AG04449 (cell line): Measurements from ENCODE around the gene GGCX.
A peak's percentile ranks its signal among the peaks of the same experiment; 100 is the strongest.

Source experiments
- CTCF ChIA-PET: fragments of 350-600 bp; formaldehyde crosslinking; extraction: SDS; loops from one replicate; lab custom pipeline; 2021; ENCODE audit warnings: antibody characterized with exemption; lab: Yijun Ruan, JAX
- POLR2A ChIA-PET: fragments of 400-600, 350-600 bp; formaldehyde crosslinking; extraction: SDS; loops from one replicate; lab custom pipeline; 2020; ENCODE audit warnings: antibody characterized with exemption, inconsistent platforms; lab: Yijun Ruan, JAX
- DNase-seq: peaks from one replicate; pipeline ENCODE4 v3.0.0-alpha.2; 2010; ENCODE audit warnings: low read depth, low spot score
- H3K4me3 ChIP-seq: 2 replicates; pipeline ENCODE4 v1.5.1; 2011; ENCODE audit warnings: low read depth, mild to moderate bottlenecking, control low read depth, low read length
- TF ChIP-seq, protein P1 (sequence below): IDR thresholded peaks from one replicate; pipeline ENCODE4 v1.5.1; 2011; ENCODE audit warnings: mild to moderate bottlenecking, moderate library complexity, low read length, control low read depth, inconsistent platforms; ENCODE audit not compliant: insufficient read depth; ENCODE audit errors: missing control alignments

The GGCX gene

GRCh38 chr2:85554980-85555612, 6.2 kb downstream of the GGCX start:
- H3K4me3 ChIP-seq = no peak overlapping the region
- CTCF ChIA-PET = interaction anchor here (1.1 to 30.0 kb wide), 7 partner anchors 9 to 488 kb away, joined by 3 to 922 read pairs (median 13); partner anchors contain the start of genes MAT2A, SH2D6 and TGOLN2
- POLR2A ChIA-PET = interaction anchor here (1.5 kb wide), 1 partner anchor 16 kb away, joined by 3 read pairs; the partner anchor contains the start of gene MAT2A
- DNase-seq = no peak
- TF ChIP-seq, protein P1, sequence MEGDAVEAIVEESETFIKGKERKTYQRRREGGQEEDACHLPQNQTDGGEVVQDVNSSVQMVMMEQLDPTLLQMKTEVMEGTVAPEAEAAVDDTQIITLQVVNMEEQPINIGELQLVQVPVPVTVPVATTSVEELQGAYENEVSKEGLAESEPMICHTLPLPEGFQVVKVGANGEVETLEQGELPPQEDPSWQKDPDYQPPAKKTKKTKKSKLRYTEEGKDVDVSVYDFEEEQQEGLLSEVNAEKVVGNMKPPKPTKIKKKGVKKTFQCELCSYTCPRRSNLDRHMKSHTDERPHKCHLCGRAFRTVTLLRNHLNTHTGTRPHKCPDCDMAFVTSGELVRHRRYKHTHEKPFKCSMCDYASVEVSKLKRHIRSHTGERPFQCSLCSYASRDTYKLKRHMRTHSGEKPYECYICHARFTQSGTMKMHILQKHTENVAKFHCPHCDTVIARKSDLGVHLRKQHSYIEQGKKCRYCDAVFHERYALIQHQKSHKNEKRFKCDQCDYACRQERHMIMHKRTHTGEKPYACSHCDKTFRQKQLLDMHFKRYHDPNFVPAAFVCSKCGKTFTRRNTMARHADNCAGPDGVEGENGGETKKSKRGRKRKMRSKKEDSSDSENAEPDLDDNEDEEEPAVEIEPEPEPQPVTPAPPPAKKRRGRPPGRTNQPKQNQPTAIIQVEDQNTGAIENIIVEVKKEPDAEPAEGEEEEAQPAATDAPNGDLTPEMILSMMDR = no peak

- TF ChIP-seq, protein P1 = no peak
- ChIA-PET CTCF (interaction anchor here (1.0 to 30.0 kb wide), 10 partner anchors 7 to 244 kb away, joined by 3 to 922 read pairs (median 6); partner anchors contain the start of genes MAT2A and SH2D6), POLR2A (interaction anchor here (1.0 to 1.4 kb wide), 2 partner anchors 14 to 42 kb away, joined by 3 read pairs; partner anchors contain the start of genes MAT2A and RNF181)
- no peak for DNase-seq
- no peak overlapping the region for H3K4me3 ChIP-seq
These were observed 8.1 kb downstream of the GGCX start for GRCh38 chr2:85553184-85553583.

DNA sequence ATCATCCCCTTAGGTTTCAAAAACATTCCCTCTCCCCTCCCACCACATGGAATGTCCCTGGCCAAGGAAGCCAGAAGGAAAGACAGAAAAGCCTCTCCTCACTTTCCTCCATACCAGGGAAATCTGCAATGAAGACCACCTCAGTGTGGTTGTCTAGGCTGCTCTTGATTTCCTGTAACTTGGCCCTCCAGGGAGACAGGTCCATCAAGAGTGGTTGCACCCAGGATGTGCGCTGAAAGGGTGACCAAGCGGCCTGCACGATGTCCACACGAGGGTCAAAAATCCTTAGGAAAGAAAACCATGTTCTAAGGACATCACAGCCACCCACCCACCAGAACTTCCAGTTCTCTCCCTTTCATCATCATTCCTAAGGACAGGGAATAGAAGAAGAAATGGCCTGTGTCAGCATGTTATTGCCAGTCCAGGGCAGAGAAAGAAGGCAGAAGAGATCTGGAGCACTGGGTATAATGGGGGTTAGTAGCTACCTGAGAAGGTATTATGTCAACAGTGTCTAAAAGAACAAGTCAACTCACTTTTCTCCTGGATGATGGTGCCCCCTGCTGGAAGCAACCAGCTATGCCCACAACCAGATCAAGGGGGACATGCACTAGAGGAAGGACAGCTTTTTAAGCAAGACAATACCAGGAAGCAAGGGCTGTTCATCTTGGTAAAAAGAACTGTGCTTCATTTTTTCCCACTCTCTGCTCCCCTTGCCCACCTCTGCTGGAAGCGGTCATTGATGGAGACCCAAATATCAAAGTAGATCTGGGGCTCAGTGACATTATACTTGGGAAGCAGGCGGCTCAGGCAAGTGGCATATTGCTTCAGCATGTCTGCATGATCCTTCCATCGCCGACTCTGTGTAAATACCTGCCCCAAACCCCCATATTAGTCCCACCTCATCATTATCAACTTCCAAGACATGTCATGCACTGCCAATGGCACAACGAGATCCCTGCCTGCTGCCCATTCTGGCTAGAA, 9.3 kb downstream of the GGCX start:
- no peak for DNase-seq
- CTCF ChIA-PET = interaction anchor here (0.6 to 30.0 kb wide), 40 partner anchors 8 to 495 kb away, joined by 3 to 922 read pairs (median 4); partner anchors contain the start of genes CAPG, ELMOD3, GGCX and MAT2A
- POLR2A ChIA-PET = interaction anchor here (0.7 to 4.3 kb wide), 7 partner anchors 9 to 197 kb away, joined by 3 to 27 read pairs (median 4); partner anchors contain the start of genes ELMOD3, GGCX, MAT2A and RETSAT
- TF ChIP-seq, protein P1 = peak; percentile 81
- no peak overlapping the region for H3K4me3 ChIP-seq

- DNase-seq = no peak
- H3K4me3 ChIP-seq = no peak overlapping the region
- ChIA-PET POLR2A (interaction anchor here (1.0 to 4.3 kb wide), 10 partner anchors 10 to 196 kb away, joined by 3 to 98 read pairs (median 5); partner anchors contain the start of genes ELMOD3, GGCX, MAT2A and RETSAT), CTCF (interaction anchor here (0.9 to 30.0 kb wide), 20 partner anchors 9 to 483 kb away, joined by 3 to 922 read pairs (median 7); partner anchors contain the start of genes ELMOD3, GGCX, MAT2A and RETSAT)
- TF ChIP-seq, protein P1 = no peak
These were observed 10.8 kb downstream of the GGCX start for GRCh38 chr2:85550486-85550885.

DNA sequence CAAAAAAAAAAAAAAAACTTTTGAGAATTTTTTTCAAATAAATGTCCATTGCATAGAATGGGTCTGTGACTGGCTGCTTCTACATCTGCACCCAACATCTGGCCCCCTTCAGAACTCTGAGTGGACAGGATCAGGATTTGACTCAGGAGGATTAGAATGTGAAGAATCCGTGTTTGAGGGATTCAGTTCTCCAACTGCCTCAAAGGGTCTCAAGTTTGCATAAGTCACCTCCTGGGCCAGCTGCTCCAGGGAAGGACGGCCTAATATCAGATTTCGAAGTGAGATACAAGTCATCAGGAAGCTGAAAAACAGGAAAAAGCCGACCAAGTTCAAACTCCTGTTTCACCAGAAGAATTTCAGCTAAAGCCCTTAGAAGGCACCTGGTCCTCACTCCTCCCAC, 11.5 kb downstream of the GGCX start:
- ChIA-PET POLR2A (interaction anchor here (1.0 to 4.3 kb wide), 9 partner anchors 10 to 195 kb away, joined by 3 to 98 read pairs (median 5); partner anchors contain the start of genes ELMOD3, GGCX, MAT2A and RETSAT), CTCF (interaction anchor here (1.1 to 30.0 kb wide), 11 partner anchors 9 to 249 kb away, joined by 3 to 922 read pairs (median 15); partner anchors contain the start of genes ELMOD3, GGCX, MAT2A and RETSAT)
- TF ChIP-seq, protein P1 = no peak
- peak; percentile 63 for DNase-seq
- H3K4me3 ChIP-seq = no peak overlapping the region
